ENCODE results near the gene ZMIZ2. TPM values are rescaled to one million over a fixed set of nuclear protein-coding genes. Genes with fewer than 3 reads are reported as not detected.

The ZMIZ2 gene
- total RNA-seq, 1 donor from 2014 or later: 73.5 TPM

GRCh38 chr7:44805950-44806349 lies 57.3 kb downstream of the ZMIZ2 start:
- Mint-ChIP-seq H3K4me3 (ENCODE audit: unreplicated experiment) (no peak overlapping the region), H3K9me3 (ENCODE audit: low read depth) (no peaks in the 10 kb centered on the region), H3K36me3 (ENCODE audit: low read depth) (peaks cover 18% of the 10 kb centered on the region), H3K4me1 (ENCODE audit: low read depth) (peaks cover 9% of the 10 kb centered on the region), H3K27me3 (ENCODE audit: low read depth) (no peaks in the 10 kb centered on the region), H3K27ac (ENCODE audit: unreplicated experiment) (no peak overlapping the region)
- no peak for TF ChIP-seq CTCF (IDR thresholded peaks at IDR 0.05)
- DNase-seq (ENCODE audit: low spot score): no peak

GRCh38 chr7:44808914-44809393 lies 60.3 kb downstream of the ZMIZ2 start:
- no peak for TF ChIP-seq CTCF (IDR thresholded peaks at IDR 0.05)
- Mint-ChIP-seq H3K36me3 (ENCODE audit: low read depth) (no peaks in the 10 kb centered on the region), H3K4me3 (ENCODE audit: unreplicated experiment) (no peak overlapping the region), H3K27me3 (ENCODE audit: low read depth) (no peaks in the 10 kb centered on the region), H3K27ac (ENCODE audit: unreplicated experiment) (no peak overlapping the region), H3K9me3 (ENCODE audit: low read depth) (no peaks in the 10 kb centered on the region), H3K4me1 (ENCODE audit: low read depth) (no peaks in the 10 kb centered on the region)
- DNase-seq (ENCODE audit: low spot score): no peak

DNA sequence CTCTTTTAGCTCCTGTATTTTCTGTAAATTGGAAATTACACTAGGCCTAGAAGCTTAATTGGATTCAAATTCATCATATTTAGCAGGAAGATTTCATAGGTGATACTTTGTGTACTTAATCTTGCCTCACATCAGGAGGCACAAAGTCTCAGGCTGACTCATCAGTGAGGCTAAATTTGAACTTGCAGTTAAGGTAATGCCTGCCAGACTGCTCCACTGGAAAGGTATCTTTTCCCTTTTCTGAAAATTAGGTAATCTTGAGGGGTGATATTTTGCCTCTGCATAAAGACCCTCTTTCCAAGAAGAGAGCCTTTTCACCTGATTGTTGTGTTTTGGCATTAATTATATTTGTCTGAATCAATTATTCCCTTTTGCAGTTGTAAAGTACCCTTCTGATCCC lies 62.4 kb downstream of the ZMIZ2 start:
- Mint-ChIP-seq H3K4me3 (ENCODE audit: unreplicated experiment) (no peak overlapping the region), H3K9me3 (ENCODE audit: low read depth) (no peaks in the 10 kb centered on the region), H3K27ac (ENCODE audit: unreplicated experiment) (no peak overlapping the region), H3K36me3 (ENCODE audit: low read depth) (no peaks in the 10 kb centered on the region), H3K4me1 (ENCODE audit: low read depth) (no peaks in the 10 kb centered on the region), H3K27me3 (ENCODE audit: low read depth) (no peaks in the 10 kb centered on the region)
- no peak for TF ChIP-seq CTCF (IDR thresholded peaks at IDR 0.05)
- DNase-seq (ENCODE audit: low spot score): no peak

GRCh38 chr7:44811571-44811970 lies 62.9 kb downstream of the ZMIZ2 start:
- no peak for DNase-seq (ENCODE audit: low spot score)
- H3K4me3 Mint-ChIP-seq (ENCODE audit: unreplicated experiment): no peak overlapping the region
- no peaks in the 10 kb centered on the region for H3K27me3 Mint-ChIP-seq (ENCODE audit: low read depth)
- no peaks in the 10 kb centered on the region for H3K36me3 Mint-ChIP-seq (ENCODE audit: low read depth)
- H3K27ac Mint-ChIP-seq (ENCODE audit: unreplicated experiment): no peak overlapping the region
- no peak for TF ChIP-seq CTCF (IDR thresholded peaks at IDR 0.05)
- no peaks in the 10 kb centered on the region for H3K9me3 Mint-ChIP-seq (ENCODE audit: low read depth)
- H3K4me1 Mint-ChIP-seq (ENCODE audit: low read depth): no peaks in the 10 kb centered on the region

DNA sequence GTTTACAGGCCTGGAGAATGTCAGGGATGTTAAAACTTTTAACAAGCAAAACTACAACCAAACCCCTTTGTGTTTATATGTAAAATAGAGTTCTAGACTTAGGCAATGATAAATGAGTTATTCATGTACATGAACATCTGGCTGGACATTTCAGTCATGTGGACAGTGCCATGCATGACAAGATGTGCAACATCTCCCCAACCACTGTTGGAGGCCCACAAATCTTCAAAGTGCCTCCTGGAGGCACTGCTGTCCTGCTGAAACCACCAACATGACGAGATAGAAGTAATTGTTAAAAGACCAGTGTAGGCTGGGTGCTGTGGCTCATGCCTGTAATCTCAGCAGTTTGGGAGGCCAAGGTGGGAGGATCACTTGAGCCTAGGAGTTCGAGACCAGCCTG lies 66.3 kb downstream of the ZMIZ2 start:
- no peaks in the 10 kb centered on the region for H3K36me3 Mint-ChIP-seq (ENCODE audit: low read depth)
- TF ChIP-seq CTCF (IDR thresholded peaks at IDR 0.05): no peak
- no peaks in the 10 kb centered on the region for H3K4me1 Mint-ChIP-seq (ENCODE audit: low read depth)
- H3K27me3 Mint-ChIP-seq (ENCODE audit: low read depth): no peaks in the 10 kb centered on the region
- H3K4me3 Mint-ChIP-seq (ENCODE audit: unreplicated experiment): no peak overlapping the region
- H3K27ac Mint-ChIP-seq (ENCODE audit: unreplicated experiment): no peak overlapping the region
- H3K9me3 Mint-ChIP-seq (ENCODE audit: low read depth): no peaks in the 10 kb centered on the region
- no peak for DNase-seq (ENCODE audit: low spot score)

Measured in chondrocyte (in vitro differentiated cells).